ENCODE data around the gene NEURL1.

Gene NEURL1

GRCh38 chr10:103572347-103573204 is 79.1 kb downstream of the NEURL1 start:
- Histone ChIP-seq H3K9ac (no peak overlapping the region), H3K9me3 (ENCODE audit: control insufficient read depth, low read length) (no peaks in the 10 kb centered on the region), H3K4me1 (peaks cover 5% of the 10 kb centered on the region), H3K27me3 (ENCODE audit: control insufficient read depth, insufficient read depth, low read length) (no peaks in the 10 kb centered on the region), H3K36me3 (ENCODE audit: control insufficient read depth, insufficient read depth, low read length) (no peaks in the 10 kb centered on the region), H3K4me3 (ENCODE audit: low read depth, low read length) (no peak overlapping the region), H3K4me2 (ENCODE audit: low read length) (no peak overlapping the region), H2AFZ (no peak overlapping the region), H3K79me2 (no peaks in the 10 kb centered on the region), H3K27ac (no peak overlapping the region)
- no peak for TF ChIP-seq CTCF (IDR thresholded peaks at IDR 0.05)

GRCh38 chr10:103573205-103573487 is 79.6 kb downstream of the NEURL1 start:
- H3K36me3 ChIP-seq (ENCODE audit: control insufficient read depth, insufficient read depth, low read length): no peaks in the 10 kb centered on the region
- no peak for TF ChIP-seq CTCF (IDR thresholded peaks at IDR 0.05)
- no peak overlapping the region for H3K9ac ChIP-seq
- no peaks in the 10 kb centered on the region for H3K79me2 ChIP-seq
- no peak overlapping the region for H2AFZ ChIP-seq
- H3K4me1 ChIP-seq: peaks cover 4% of the 10 kb centered on the region
- H3K9me3 ChIP-seq (ENCODE audit: control insufficient read depth, low read length): no peaks in the 10 kb centered on the region
- no peaks in the 10 kb centered on the region for H3K27me3 ChIP-seq (ENCODE audit: control insufficient read depth, insufficient read depth, low read length)
- no peak overlapping the region for H3K27ac ChIP-seq
- H3K4me2 ChIP-seq (ENCODE audit: low read length): no peak overlapping the region
- no peak overlapping the region for H3K4me3 ChIP-seq (ENCODE audit: low read depth, low read length)

- Histone ChIP-seq H3K27me3 (ENCODE audit: control insufficient read depth, insufficient read depth, low read length) (no peaks in the 10 kb centered on the region), H2AFZ (no peak overlapping the region), H3K9ac (no peak overlapping the region), H3K9me3 (ENCODE audit: control insufficient read depth, low read length) (no peaks in the 10 kb centered on the region), H3K27ac (no peak overlapping the region), H3K4me1 (no peaks in the 10 kb centered on the region), H3K36me3 (ENCODE audit: control insufficient read depth, insufficient read depth, low read length) (no peaks in the 10 kb centered on the region), H3K79me2 (no peaks in the 10 kb centered on the region), H3K4me3 (ENCODE audit: low read depth, low read length) (no peak overlapping the region), H3K4me2 (ENCODE audit: low read length) (no peak overlapping the region)
- no peak for TF ChIP-seq CTCF (IDR thresholded peaks at IDR 0.05)
Measured at GRCh38 chr10:103574097-103575061, 80.9 kb downstream of the NEURL1 start.

GRCh38 chr10:103575416-103576075 is 82.0 kb downstream of the NEURL1 start:
- Histone ChIP-seq H3K79me2 (no peaks in the 10 kb centered on the region), H3K27ac (no peak overlapping the region), H3K4me1 (no peaks in the 10 kb centered on the region), H3K4me3 (ENCODE audit: low read depth, low read length) (no peak overlapping the region), H3K36me3 (ENCODE audit: control insufficient read depth, insufficient read depth, low read length) (no peaks in the 10 kb centered on the region), H3K4me2 (ENCODE audit: low read length) (no peak overlapping the region), H2AFZ (no peak overlapping the region), H3K9ac (no peak overlapping the region), H3K9me3 (ENCODE audit: control insufficient read depth, low read length) (no peaks in the 10 kb centered on the region), H3K27me3 (ENCODE audit: control insufficient read depth, insufficient read depth, low read length) (no peaks in the 10 kb centered on the region)
- no peak for TF ChIP-seq CTCF (IDR thresholded peaks at IDR 0.05)

All from parathyroid adenoma (tissue), 2 donors.